LNCAP (cell line): ENCODE data around the gene NFE2L1.

Experiments
- CTCF ChIP-seq: fragments of 450-650 bp; IDR thresholded peaks from 2 replicates; pipeline ENCODE4 v1.5.1; 2017; ENCODE audit warnings: mild to moderate bottlenecking

The NFE2L1 gene

GRCh38 chr17:48048384-48049126 is 396 bp downstream of the NFE2L1 start:
- TF ChIP-seq CTCF: no peak

GRCh38 chr17:48051283-48051682 is 3.1 kb downstream of the NFE2L1 start:
- no peak for TF ChIP-seq CTCF

GRCh38 chr17:48051706-48052486 is 3.7 kb downstream of the NFE2L1 start:
- TF ChIP-seq CTCF: no peak

GRCh38 chr17:48052956-48053757 is 5.0 kb downstream of the NFE2L1 start:
- TF ChIP-seq CTCF: no peak

- TF ChIP-seq CTCF: no peak
Measured at GRCh38 chr17:48053758-48054237, 5.6 kb downstream of the NFE2L1 start.

GRCh38 chr17:48054238-48055185 is 6.4 kb downstream of the NFE2L1 start:
- no peak for TF ChIP-seq CTCF
